HepG2 (cell line): Measurements from ENCODE around the gene DUS2. TPM values are rescaled to one million over a fixed set of nuclear protein-coding genes. Genes with fewer than 3 reads are reported as not detected.

Source experiments
- ATAC-seq: fragments of 200-7000 bp; cut with Tn5 transposase; 3 replicates; pipeline ENCODE4 v1.9.1; 2020; ENCODE audit warnings: mild to moderate bottlenecking, moderate library complexity
- BruUV-seq: library from RNA; stranded (reverse); fragments of 400-500 nt; replicated peaks from 2 replicates; lab custom pipeline; 2021; lab: Mats Ljungman, UMichigan
- CTCF ChIA-PET: fragments of 300-600 bp; formaldehyde crosslinking; extraction: SDS; loops from one replicate; lab custom pipeline; 2021; ENCODE audit warnings: low total read pairs, inconsistent platforms, low intra/inter-chr PET ratio; lab: Yijun Ruan, JAX
- POLR2A ChIA-PET: fragments of 350-600 bp; sonication (Branson Sonifier 250); formaldehyde crosslinking; loops from one replicate; lab custom pipeline; 2020; ENCODE audit warnings: antibody characterized with exemption, inconsistent platforms; lab: Yijun Ruan, JAX
- DNase-seq: peaks from one replicate; pipeline ENCODE4 v3.0.0-alpha.2; 2015; ENCODE audit warnings: low spot score
- FAIRE-seq: peaks from 3 replicates; lab custom pipeline; 2011; peaks lifted over from hg19 to GRCh38; lab: Jason Lieb, UNC
- H2AFZ ChIP-seq: one replicate; pipeline ENCODE4 v1.6.1; 2011; ENCODE audit warnings: low read length, inconsistent platforms
- H3K27ac ChIP-seq: fragments of 300-600 bp; 3 replicates; pipeline ENCODE4 v1.8.0; 2011; ENCODE audit warnings: mixed run types, mild to moderate bottlenecking, mixed read lengths, low read length, inconsistent platforms; ENCODE audit not compliant: insufficient read depth; ENCODE audit errors: extremely low read length
- H3K27me3 ChIP-seq, 2 experiments: fragments of 200-600 bp in 1 of 2; 2 replicates in 1 of 2; 3 replicates in 1 of 2; pipeline versions ENCODE4 v1.6.0 to v1.8.0; 2011; ENCODE audit warnings: low read length in 2 of 2, mild to moderate bottlenecking in 2 of 2, moderate library complexity in 2 of 2, inconsistent platforms in 1 of 2; ENCODE audit not compliant: insufficient read depth in 2 of 2, control insufficient read depth in 1 of 2
- H3K36me3 ChIP-seq, 2 experiments: fragments of 200-600 bp in 1 of 2; replicated peaks in 1 of 2; 2 replicates in 1 of 2; 3 replicates in 1 of 2; pipeline versions ENCODE4 v1.5.1 to v1.8.0; 2011; ENCODE audit warnings: low read length in 2 of 2, inconsistent platforms in 1 of 2; ENCODE audit not compliant: insufficient read depth in 2 of 2, control insufficient read depth in 1 of 2
- H3K4me1 ChIP-seq: 2 replicates; pipeline ENCODE4 v1.5.1; 2012; ENCODE audit warnings: low read length, inconsistent platforms; ENCODE audit not compliant: insufficient read depth
- H3K4me2 ChIP-seq: 2 replicates; pipeline ENCODE4 v1.6.0; 2011; ENCODE audit warnings: low read depth, low read length, inconsistent platforms
- H3K4me3 ChIP-seq, 3 experiments: fragments of 200-600 bp in 1 of 3; sonication (generic), shearing (Covaris generic) in 1 of 3; replicated peaks in 1 of 3; 2 replicates each; pipeline ENCODE4 v1.5.1; 2011 to 2016; ENCODE audit warnings: low read length in 3 of 3, inconsistent platforms in 2 of 3, low read depth in 2 of 3, mild to moderate bottlenecking in 2 of 3, control low read depth in 1 of 3, mixed read lengths in 1 of 3; ENCODE audit not compliant: insufficient read depth in 1 of 3
- H3K79me2 ChIP-seq: one replicate; pipeline ENCODE4 v1.6.1; 2011; ENCODE audit warnings: low read length, inconsistent platforms; ENCODE audit not compliant: insufficient read depth
- H3K9ac ChIP-seq: 2 replicates; pipeline ENCODE4 v1.6.0; 2011; ENCODE audit warnings: mild to moderate bottlenecking, low read depth, low read length, inconsistent platforms; ENCODE audit not compliant: insufficient read depth
- H3K9me3 ChIP-seq: 2 replicates; pipeline ENCODE4 v1.5.1; 2012; ENCODE audit warnings: mild to moderate bottlenecking, low read length
- H4K20me1 ChIP-seq: 2 replicates; pipeline ENCODE4 v1.6.0; 2011; ENCODE audit warnings: inconsistent platforms, mild to moderate bottlenecking, low read length, moderate library complexity; ENCODE audit not compliant: insufficient read depth
- GATAD2A ChIP-seq: IDR thresholded peaks from 2 replicates; pipeline ENCODE4 v1.6.1; 2016
- GFI1 ChIP-seq: sonication (generic); formaldehyde crosslinking; IDR thresholded peaks from 2 replicates; pipeline ENCODE4 v1.5.0; 2020; ENCODE audit warnings: missing genetic modification reagents, mild to moderate bottlenecking, borderline replicate concordance
- KLF11 ChIP-seq: IDR thresholded peaks from 2 replicates; pipeline ENCODE4 v1.6.1; 2016; ENCODE audit warnings: missing compliant biosample characterization
- LCORL ChIP-seq, 2 experiments: fragments of 450-650 bp in 1 of 2; sonication (generic) in 1 of 2; formaldehyde crosslinking in 1 of 2; IDR thresholded peaks; 2 replicates each; pipeline versions ENCODE4 v1.5.0 to v1.6.1; 2017 to 2020; ENCODE audit warnings: antibody characterized with exemption in 1 of 2, missing genetic modification reagents in 1 of 2
- MED1 ChIP-seq: sonication (generic); formaldehyde crosslinking; IDR thresholded peaks from 2 replicates; pipeline ENCODE4 v1.4.0; 2020; ENCODE audit warnings: missing genetic modification reagents
- NR2C2 ChIP-seq: sonication (generic); formaldehyde crosslinking; IDR thresholded peaks from 2 replicates; pipeline ENCODE4 v1.4.0; 2020; ENCODE audit warnings: missing genetic modification reagents, mild to moderate bottlenecking, moderate library complexity, borderline replicate concordance
- NR2F1 ChIP-seq, 2 experiments: fragments of 450-650 bp in 1 of 2; formaldehyde crosslinking in 1 of 2; IDR thresholded peaks; 2 replicates each; pipeline versions ENCODE4 v1.5.0 to v1.6.1; 2016 to 2020; ENCODE audit warnings: mild to moderate bottlenecking in 1 of 2, missing compliant biosample characterization in 1 of 2, missing genetic modification reagents in 1 of 2, moderate library complexity in 1 of 2
- POLR2G ChIP-seq: fragments of 200-400 bp; formaldehyde crosslinking; IDR thresholded peaks from 2 replicates; pipeline ENCODE4 v1.6.1; 2018; ENCODE audit warnings: mild to moderate bottlenecking, low read depth, low read length, moderate library complexity
- RARA ChIP-seq: IDR thresholded peaks from 2 replicates; pipeline ENCODE4 v1.6.1; 2016; ENCODE audit warnings: missing genetic modification reagents, missing compliant biosample characterization
- RXRA ChIP-seq: sonication (generic); formaldehyde crosslinking; IDR thresholded peaks from 2 replicates; pipeline ENCODE4 v1.5.1; 2020; ENCODE audit warnings: missing genetic modification reagents
- RXRB ChIP-seq: IDR thresholded peaks from 2 replicates; pipeline ENCODE4 v1.6.1; 2016; ENCODE audit warnings: borderline replicate concordance, missing genetic modification reagents, missing compliant biosample characterization
- SRY ChIP-seq: sonication (generic); formaldehyde crosslinking; IDR thresholded peaks from 2 replicates; pipeline ENCODE4 v1.8.0; 2022; ENCODE audit warnings: mild to moderate bottlenecking, missing genetic modification reagents
- TBX2 ChIP-seq: sonication (generic); formaldehyde crosslinking; IDR thresholded peaks from 2 replicates; pipeline ENCODE4 v1.5.0; 2020; ENCODE audit warnings: missing genetic modification reagents, mild to moderate bottlenecking, borderline replicate concordance
- WGBS: methylation state at CpG from one replicate; pipeline ENCODE4 v1.1.6; 2017; ENCODE audit warnings: low lambda C conversion rate; 5-methylcytosine and 5-hydroxymethylcytosine counted together
- in situ Hi-C: cut with HindIII; loops from 2 replicates; pipeline ENCODE4 v1.10.0; 2017; ENCODE audit warnings: low pct_unique_long_range_greater_than_20kb; ENCODE audit not compliant: extremely low pct_ligation_motif_present
- intact Hi-C: fragments of 100-400 bp; cut with micrococcal nuclease; formaldehyde crosslinking; loops from one replicate; pipeline ENCODE4 v1.10.0; 2022; ENCODE audit not compliant: unreplicated experiment
- polyA plus RNA-seq, 8 experiments: library from polyadenylated mRNA; depleted of rRNA in 3 of 8; stranded (reverse) in 7 of 8; unstranded in 1 of 8; fragments of >200 nt; fragmentation: Illumina TruSeq in 4 of 8; extraction: Trizol in 4 of 8; gene quantifications; 2 replicates each; pipeline versions ENCODE4 v1.2.1 to v1.2.3, GENCODE V29; 2011 to 2016; ENCODE audit warnings: low read depth in 4 of 8, missing spikeins in 1 of 8, mixed read lengths in 1 of 8; ENCODE audit not compliant: insufficient read depth in 1 of 8
- total RNA-seq, 5 experiments: library from RNA; depleted of rRNA; stranded (reverse); fragments of >200 nt; fragmentation: Illumina TruSeq; extraction: Trizol; gene quantifications; 2 replicates each; pipeline ENCODE4 v1.2.3, GENCODE V29; 2016; ENCODE audit warnings: low read depth in 1 of 5
- TF ChIP-seq, protein P1 (sequence below): sonication (generic); formaldehyde crosslinking; IDR thresholded peaks from 2 replicates; pipeline ENCODE4 v1.4.0; 2020; ENCODE audit warnings: missing genetic modification reagents
- TF ChIP-seq, protein P2 (sequence below): sonication (generic); formaldehyde crosslinking; IDR thresholded peaks from 2 replicates; pipeline ENCODE4 v1.9.0; 2022; ENCODE audit warnings: low read depth, missing genetic modification reagents
- TF ChIP-seq, protein P3 (sequence below): sonication (generic); formaldehyde crosslinking; IDR thresholded peaks from 2 replicates; pipeline ENCODE4 v1.4.0; 2020; ENCODE audit warnings: missing genetic modification reagents

Gene DUS2
- total and polyA plus RNA-seq, 2 of the 13 experiments (the other 11 are each of a cell fraction or from before 2014, with no cell fraction given): 17.8 to 25.1 TPM

DNA sequence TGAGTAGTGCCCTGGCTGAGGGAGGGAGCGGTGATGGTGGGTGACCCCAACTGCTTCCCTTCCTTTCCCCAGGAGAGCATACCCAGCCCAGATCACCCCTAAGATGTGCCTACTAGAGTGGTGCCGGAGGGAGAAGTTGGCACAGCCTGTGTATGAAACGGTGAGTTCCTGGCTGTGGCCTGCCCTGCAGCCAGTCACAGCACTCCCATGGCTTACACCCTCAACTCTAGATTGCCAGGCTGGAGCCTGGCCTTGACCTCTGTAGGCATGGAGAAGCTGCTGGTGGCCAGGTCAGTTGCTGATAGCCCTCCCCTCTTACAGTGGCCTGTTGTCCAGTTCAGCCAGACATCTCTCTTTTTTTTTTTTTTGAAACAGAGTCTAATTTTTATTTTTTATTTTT, 53.5 kb downstream of the DUS2 start:
- Histone ChIP-seq H3K4me3 (no peak overlapping the region), H3K27me3 (no peaks in the 10 kb centered on the region), H3K79me2 (no peaks in the 10 kb centered on the region), H3K9me3 (no peaks in the 10 kb centered on the region), H3K4me1 (peaks cover 56% of the 10 kb centered on the region), H3K36me3 (peaks cover 26 to 49% of the 10 kb centered on the region in 2 experiments), H3K4me2 (no peak overlapping the region), H4K20me1 (no peaks in the 10 kb centered on the region), H2AFZ (no peak overlapping the region), H3K27ac (no peak overlapping the region), H3K9ac (no peak overlapping the region)
- WGBS: 100% methylated on average over 3 of the region's 3 CpGs
- no peak for FAIRE-seq
- ChIA-PET POLR2A (interaction anchor here (3.6 kb wide), 1 partner anchor 8 kb away, joined by 24 read pairs; the partner anchor contains the start of gene NFATC3), CTCF (no interaction called here)
- no peak for ATAC-seq
- in situ Hi-C loops: no loop called here
- no peak for DNase-seq
- intact Hi-C loops: no loop called here
- BruUV-seq: no TSS peak
- TF ChIP-seq RXRA (CRISPR knock-in tag) (peak; percentile 80), NR2C2 (CRISPR knock-in tag) (peak; percentile 63), MED1 (CRISPR knock-in tag) (peak; percentile 56), LCORL (IDR thresholded peaks at IDR 0.05) (no peak), LCORL (CRISPR knock-in tag; IDR thresholded peaks at IDR 0.05) (no peak), KLF11 (CRISPR knock-in tag) (no peak), GATAD2A (0 out of 2 replicates have a peak, but pooled peaks have one; percentile 20), SRY (CRISPR knock-in tag) (0 out of 2 replicates have a peak, but pooled peaks have one; percentile 40), TBX2 (CRISPR knock-in tag) (peak; percentile 26; the same call in 1 of the 2 replicates), POLR2G (no peak), NR2F1 (CRISPR knock-in tag; IDR thresholded peaks at IDR 0.05) (0 out of 4 replicates have a peak, but pooled peaks of 1 of the 2 experiments have one; percentile 24), GFI1 (CRISPR knock-in tag) (no peak), RARA (CRISPR knock-in tag) (peak; percentile 88), RXRB (peak; percentile 54; the same call in 1 of the 2 replicates)
- TF ChIP-seq, protein P1, sequence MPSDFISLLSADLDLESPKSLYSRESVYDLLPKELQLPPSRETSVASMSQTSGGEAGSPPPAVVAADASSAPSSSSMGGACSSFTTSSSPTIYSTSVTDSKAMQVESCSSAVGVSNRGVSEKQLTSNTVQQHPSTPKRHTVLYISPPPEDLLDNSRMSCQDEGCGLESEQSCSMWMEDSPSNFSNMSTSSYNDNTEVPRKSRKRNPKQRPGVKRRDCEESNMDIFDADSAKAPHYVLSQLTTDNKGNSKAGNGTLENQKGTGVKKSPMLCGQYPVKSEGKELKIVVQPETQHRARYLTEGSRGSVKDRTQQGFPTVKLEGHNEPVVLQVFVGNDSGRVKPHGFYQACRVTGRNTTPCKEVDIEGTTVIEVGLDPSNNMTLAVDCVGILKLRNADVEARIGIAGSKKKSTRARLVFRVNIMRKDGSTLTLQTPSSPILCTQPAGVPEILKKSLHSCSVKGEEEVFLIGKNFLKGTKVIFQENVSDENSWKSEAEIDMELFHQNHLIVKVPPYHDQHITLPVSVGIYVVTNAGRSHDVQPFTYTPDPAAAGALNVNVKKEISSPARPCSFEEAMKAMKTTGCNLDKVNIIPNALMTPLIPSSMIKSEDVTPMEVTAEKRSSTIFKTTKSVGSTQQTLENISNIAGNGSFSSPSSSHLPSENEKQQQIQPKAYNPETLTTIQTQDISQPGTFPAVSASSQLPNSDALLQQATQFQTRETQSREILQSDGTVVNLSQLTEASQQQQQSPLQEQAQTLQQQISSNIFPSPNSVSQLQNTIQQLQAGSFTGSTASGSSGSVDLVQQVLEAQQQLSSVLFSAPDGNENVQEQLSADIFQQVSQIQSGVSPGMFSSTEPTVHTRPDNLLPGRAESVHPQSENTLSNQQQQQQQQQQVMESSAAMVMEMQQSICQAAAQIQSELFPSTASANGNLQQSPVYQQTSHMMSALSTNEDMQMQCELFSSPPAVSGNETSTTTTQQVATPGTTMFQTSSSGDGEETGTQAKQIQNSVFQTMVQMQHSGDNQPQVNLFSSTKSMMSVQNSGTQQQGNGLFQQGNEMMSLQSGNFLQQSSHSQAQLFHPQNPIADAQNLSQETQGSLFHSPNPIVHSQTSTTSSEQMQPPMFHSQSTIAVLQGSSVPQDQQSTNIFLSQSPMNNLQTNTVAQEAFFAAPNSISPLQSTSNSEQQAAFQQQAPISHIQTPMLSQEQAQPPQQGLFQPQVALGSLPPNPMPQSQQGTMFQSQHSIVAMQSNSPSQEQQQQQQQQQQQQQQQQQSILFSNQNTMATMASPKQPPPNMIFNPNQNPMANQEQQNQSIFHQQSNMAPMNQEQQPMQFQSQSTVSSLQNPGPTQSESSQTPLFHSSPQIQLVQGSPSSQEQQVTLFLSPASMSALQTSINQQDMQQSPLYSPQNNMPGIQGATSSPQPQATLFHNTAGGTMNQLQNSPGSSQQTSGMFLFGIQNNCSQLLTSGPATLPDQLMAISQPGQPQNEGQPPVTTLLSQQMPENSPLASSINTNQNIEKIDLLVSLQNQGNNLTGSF (CRISPR knock-in tag): no peak
- TF ChIP-seq, protein P2, sequence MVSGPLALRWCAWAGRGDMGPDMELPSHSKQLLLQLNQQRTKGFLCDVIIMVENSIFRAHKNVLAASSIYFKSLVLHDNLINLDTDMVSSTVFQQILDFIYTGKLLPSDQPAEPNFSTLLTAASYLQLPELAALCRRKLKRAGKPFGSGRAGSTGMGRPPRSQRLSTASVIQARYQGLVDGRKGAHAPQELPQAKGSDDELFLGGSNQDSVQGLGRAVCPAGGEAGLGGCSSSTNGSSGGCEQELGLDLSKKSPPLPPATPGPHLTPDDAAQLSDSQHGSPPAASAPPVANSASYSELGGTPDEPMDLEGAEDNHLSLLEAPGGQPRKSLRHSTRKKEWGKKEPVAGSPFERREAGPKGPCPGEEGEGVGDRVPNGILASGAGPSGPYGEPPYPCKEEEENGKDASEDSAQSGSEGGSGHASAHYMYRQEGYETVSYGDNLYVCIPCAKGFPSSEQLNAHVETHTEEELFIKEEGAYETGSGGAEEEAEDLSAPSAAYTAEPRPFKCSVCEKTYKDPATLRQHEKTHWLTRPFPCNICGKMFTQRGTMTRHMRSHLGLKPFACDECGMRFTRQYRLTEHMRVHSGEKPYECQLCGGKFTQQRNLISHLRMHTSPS (CRISPR knock-in tag): peak; percentile 28; the same call in 1 of the 2 replicates
- TF ChIP-seq, protein P3, sequence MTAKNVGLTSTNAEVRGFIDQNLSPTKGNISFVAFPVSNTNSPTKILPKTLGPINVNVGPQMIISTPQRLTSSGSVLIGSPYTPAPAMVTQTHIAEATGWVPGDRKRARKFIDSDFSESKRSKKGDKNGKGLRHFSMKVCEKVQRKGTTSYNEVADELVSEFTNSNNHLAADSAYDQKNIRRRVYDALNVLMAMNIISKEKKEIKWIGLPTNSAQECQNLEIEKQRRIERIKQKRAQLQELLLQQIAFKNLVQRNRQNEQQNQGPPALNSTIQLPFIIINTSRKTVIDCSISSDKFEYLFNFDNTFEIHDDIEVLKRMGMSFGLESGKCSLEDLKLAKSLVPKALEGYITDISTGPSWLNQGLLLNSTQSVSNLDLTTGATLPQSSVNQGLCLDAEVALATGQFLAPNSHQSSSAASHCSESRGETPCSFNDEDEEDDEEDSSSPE: no peak
